DND-41 (cell line): ENCODE data around the gene SRGAP3.

Source experiments
- ATAC-seq: fragments of 200-7000 bp; cut with Tn5 transposase; 3 replicates; pipeline ENCODE4 v1.9.1; 2021; ENCODE audit warnings: low read depth; ENCODE audit not compliant: insufficient read depth
- DNase-seq: peaks from one replicate; pipeline ENCODE4 v3.0.0-alpha.2; 2020
- H2AFZ ChIP-seq: 2 replicates; pipeline ENCODE4 v1.6.0; 2012; ENCODE audit warnings: low read depth, low read length
- H3K27ac ChIP-seq: 2 replicates; pipeline ENCODE4 v1.5.1; 2012; ENCODE audit warnings: low read length, inconsistent platforms
- H3K27me3 ChIP-seq: fragments of 200-600 bp; sonication (generic); 2 replicates; pipeline ENCODE4 v1.6.0; 2012; ENCODE audit warnings: low read length, mild to moderate bottlenecking, inconsistent platforms; ENCODE audit not compliant: insufficient read depth, poor library complexity
- H3K36me3 ChIP-seq: 2 replicates; pipeline ENCODE4 v1.5.1; 2012; ENCODE audit warnings: low read length, inconsistent platforms; ENCODE audit not compliant: insufficient read depth
- H3K4me1 ChIP-seq: 2 replicates; pipeline ENCODE4 v1.5.1; 2012; ENCODE audit warnings: mild to moderate bottlenecking, low read length; ENCODE audit not compliant: insufficient read depth
- H3K4me2 ChIP-seq: 2 replicates; pipeline ENCODE4 v1.6.0; 2012; ENCODE audit warnings: mild to moderate bottlenecking, moderate library complexity, low read length, inconsistent platforms; ENCODE audit not compliant: insufficient read depth
- H3K4me3 ChIP-seq, 2 experiments: fragments of 200-600 bp in 1 of 2; shearing (Covaris generic) in 1 of 2; 2 replicates each; pipeline ENCODE4 v1.5.1; 2012 to 2016; ENCODE audit warnings: inconsistent platforms in 2 of 2, low read length in 2 of 2, mild to moderate bottlenecking in 2 of 2, low read depth in 1 of 2, moderate library complexity in 1 of 2
- H3K79me2 ChIP-seq: 2 replicates; pipeline ENCODE4 v1.6.0; 2012; ENCODE audit warnings: low read length, inconsistent platforms; ENCODE audit not compliant: insufficient read depth
- H3K9ac ChIP-seq: 2 replicates; pipeline ENCODE4 v1.6.0; 2012; ENCODE audit warnings: low read depth, mild to moderate bottlenecking, inconsistent platforms, low read length, moderate library complexity
- H3K9me3 ChIP-seq: 2 replicates; pipeline ENCODE4 v1.5.1; 2012; ENCODE audit warnings: low read length, moderate library complexity, mild to moderate bottlenecking, inconsistent platforms; ENCODE audit not compliant: insufficient read depth, severe bottlenecking
- H4K20me1 ChIP-seq: 2 replicates; pipeline ENCODE4 v1.6.0; 2012; ENCODE audit warnings: low read length; ENCODE audit not compliant: insufficient read depth
- EZH2 ChIP-seq: IDR thresholded peaks from 3 replicates; pipeline ENCODE4 v1.6.1; 2012; ENCODE audit warnings: borderline replicate concordance, low read depth, mild to moderate bottlenecking, moderate library complexity, low read length, inconsistent platforms; ENCODE audit not compliant: severe bottlenecking
- TF ChIP-seq, protein P1 (sequence below): IDR thresholded peaks from 2 replicates; pipeline ENCODE4 v1.5.1; 2012; ENCODE audit warnings: borderline replicate concordance, low read length, moderate library complexity, mild to moderate bottlenecking; ENCODE audit not compliant: poor library complexity, severe bottlenecking; ENCODE audit errors: extremely low read depth

The SRGAP3 gene

DNA sequence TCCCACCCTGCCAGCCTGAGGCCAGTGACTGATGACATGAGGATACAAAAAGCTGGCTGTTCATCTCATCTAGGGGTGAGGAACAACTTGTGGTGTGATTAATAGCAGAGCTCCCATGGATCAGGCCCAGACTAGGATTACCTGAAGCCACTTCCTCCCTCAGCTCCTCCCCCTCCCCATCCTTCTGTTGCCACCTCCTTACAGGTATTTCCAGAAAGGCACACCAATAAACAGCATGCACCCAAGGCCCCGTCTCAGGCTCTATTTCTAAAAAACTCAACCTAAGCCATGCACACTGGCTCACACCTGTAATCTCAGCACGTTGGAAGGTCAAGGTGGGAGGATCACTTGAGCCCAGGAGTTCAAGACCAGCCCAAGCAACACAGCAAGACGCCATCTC, 54.1 kb downstream of the SRGAP3 start:
- H3K4me1 ChIP-seq: no peaks in the 10 kb centered on the region
- no peak overlapping the region for H3K27ac ChIP-seq
- ATAC-seq (no peak), DNase-seq (no peak)
- H3K9ac ChIP-seq: no peak overlapping the region
- H3K4me2 ChIP-seq: no peak overlapping the region
- no peaks in the 10 kb centered on the region for H3K9me3 ChIP-seq
- no peaks in the 10 kb centered on the region for H3K79me2 ChIP-seq
- H3K36me3 ChIP-seq: no peaks in the 10 kb centered on the region
- H3K27me3 ChIP-seq: no peaks in the 10 kb centered on the region
- H2AFZ ChIP-seq: no peak overlapping the region
- H4K20me1 ChIP-seq: no peaks in the 10 kb centered on the region
- TF ChIP-seq EZH2: no peak
- TF ChIP-seq, protein P1, sequence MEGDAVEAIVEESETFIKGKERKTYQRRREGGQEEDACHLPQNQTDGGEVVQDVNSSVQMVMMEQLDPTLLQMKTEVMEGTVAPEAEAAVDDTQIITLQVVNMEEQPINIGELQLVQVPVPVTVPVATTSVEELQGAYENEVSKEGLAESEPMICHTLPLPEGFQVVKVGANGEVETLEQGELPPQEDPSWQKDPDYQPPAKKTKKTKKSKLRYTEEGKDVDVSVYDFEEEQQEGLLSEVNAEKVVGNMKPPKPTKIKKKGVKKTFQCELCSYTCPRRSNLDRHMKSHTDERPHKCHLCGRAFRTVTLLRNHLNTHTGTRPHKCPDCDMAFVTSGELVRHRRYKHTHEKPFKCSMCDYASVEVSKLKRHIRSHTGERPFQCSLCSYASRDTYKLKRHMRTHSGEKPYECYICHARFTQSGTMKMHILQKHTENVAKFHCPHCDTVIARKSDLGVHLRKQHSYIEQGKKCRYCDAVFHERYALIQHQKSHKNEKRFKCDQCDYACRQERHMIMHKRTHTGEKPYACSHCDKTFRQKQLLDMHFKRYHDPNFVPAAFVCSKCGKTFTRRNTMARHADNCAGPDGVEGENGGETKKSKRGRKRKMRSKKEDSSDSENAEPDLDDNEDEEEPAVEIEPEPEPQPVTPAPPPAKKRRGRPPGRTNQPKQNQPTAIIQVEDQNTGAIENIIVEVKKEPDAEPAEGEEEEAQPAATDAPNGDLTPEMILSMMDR: no peak
- H3K4me3 ChIP-seq: no peak overlapping the region

DNA sequence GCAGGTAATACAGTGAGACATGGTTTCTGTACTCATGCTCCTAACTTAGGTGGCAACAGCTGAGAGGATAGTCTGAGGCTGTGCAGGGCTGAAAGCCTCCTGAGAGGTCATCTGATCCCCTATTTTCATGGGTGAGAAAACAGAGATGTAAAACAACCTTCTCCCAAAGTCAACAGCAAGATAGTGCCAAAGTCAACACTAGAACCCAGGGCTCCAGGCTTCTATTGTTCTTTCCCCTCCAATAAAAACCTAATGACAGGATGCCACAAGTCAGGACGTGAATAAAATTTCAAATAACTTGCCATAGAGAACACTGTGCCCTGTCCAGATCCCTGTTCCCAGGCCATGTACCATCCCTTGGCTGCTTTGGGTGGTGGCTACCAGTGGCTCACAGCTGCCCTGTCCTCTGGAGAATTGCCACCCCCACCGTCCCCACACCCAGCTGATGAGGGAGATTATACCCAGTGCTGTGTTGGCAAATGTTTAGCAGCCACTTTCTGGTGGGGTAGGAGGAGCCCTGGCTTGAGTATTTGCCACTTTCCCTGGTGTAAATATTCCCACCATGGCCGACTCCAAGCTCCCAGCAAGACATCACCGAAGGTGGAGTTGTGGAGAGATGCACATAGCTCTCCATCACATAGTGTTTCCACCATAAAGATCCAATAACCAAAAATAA, 54.8 kb downstream of the SRGAP3 start:
- H3K27ac ChIP-seq: no peak overlapping the region
- DNase-seq: no peak
- H3K9ac ChIP-seq: no peak overlapping the region

DNA sequence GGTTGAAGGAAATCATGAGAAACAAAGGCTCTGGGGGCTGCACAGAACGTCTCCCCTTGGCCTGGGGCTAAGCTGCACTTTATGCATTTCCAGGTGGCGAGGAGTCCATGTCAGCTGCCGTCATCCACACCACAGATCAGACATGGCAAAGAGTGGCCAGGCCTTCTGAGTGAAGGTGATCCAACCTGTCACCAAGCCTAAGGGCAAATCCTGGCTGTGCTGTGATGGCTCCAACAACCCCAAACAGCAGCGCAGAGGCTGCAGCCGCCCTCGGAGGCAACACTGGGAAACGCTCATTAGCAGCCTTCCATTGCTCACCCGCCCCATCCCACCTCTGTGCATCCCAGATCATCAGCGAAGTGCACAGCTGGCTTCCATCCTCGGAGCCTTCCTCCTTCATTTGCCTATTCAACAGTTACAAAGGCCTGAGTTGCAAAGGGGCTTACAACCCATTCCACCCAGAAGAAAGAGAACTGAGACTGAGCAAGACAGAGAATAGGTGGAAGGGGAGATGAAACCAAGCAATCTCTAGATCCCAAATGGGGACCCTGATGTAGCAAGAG, 55.7 kb downstream of the SRGAP3 start:
- Histone ChIP-seq H2AFZ (no peak overlapping the region), H3K9me3 (no peaks in the 10 kb centered on the region), H3K4me2 (no peak overlapping the region), H3K4me1 (no peaks in the 10 kb centered on the region), H3K4me3 (no peak overlapping the region), H3K79me2 (no peaks in the 10 kb centered on the region), H4K20me1 (no peaks in the 10 kb centered on the region), H3K9ac (no peak overlapping the region), H3K27me3 (no peaks in the 10 kb centered on the region), H3K36me3 (no peaks in the 10 kb centered on the region), H3K27ac (no peak overlapping the region)
- DNase-seq (no peak), ATAC-seq (no peak)
- TF ChIP-seq EZH2: no peak
- TF ChIP-seq, protein P1: no peak

More for the DNA sequence above, 54.8 kb downstream of the SRGAP3 start:
- TF ChIP-seq, protein P1: no peak
- no peak for TF ChIP-seq EZH2
- no peaks in the 10 kb centered on the region for H3K27me3 ChIP-seq
- ATAC-seq: no peak
- no peak overlapping the region for H2AFZ ChIP-seq
- no peaks in the 10 kb centered on the region for H3K36me3 ChIP-seq
- H3K4me1 ChIP-seq: no peaks in the 10 kb centered on the region
- no peak overlapping the region for H3K4me3 ChIP-seq
- no peaks in the 10 kb centered on the region for H3K79me2 ChIP-seq
- no peaks in the 10 kb centered on the region for H4K20me1 ChIP-seq
- no peaks in the 10 kb centered on the region for H3K9me3 ChIP-seq
- H3K4me2 ChIP-seq: no peak overlapping the region
